Stomach (tissue), 9 donors: Measurements from ENCODE around the gene MPST. TPM values are rescaled to one million over a fixed set of nuclear protein-coding genes. Genes with fewer than 3 reads are reported as not detected.

ENCODE experiments used
- DNase-seq, 2 donors: peaks; one replicate each; pipeline versions ENCODE4 v3.0.0 to v3.0.0-alpha.2; 2013 to 2019
- H3K27ac ChIP-seq, 5 donors: fragments of 200-600 bp in 4 of 5; sonication (generic) in 4 of 5; one replicate each; pipeline ENCODE4 v1.5.1; 2013 to 2019; ENCODE audit warnings: mild to moderate bottlenecking in 1 of 5, moderate library complexity in 1 of 5
- H3K27me3 ChIP-seq, 3 donors: fragments of 200-600 bp; sonication (generic); one replicate each; pipeline ENCODE4 v1.5.1; 2017 to 2019; ENCODE audit warnings: mixed run types in 1 of 3
- H3K36me3 ChIP-seq, 4 donors: fragments of 200-600 bp; sonication (generic); 1 replicate in 3 of 4; 2 replicates in 1 of 4; pipeline ENCODE4 v1.5.1; 2016 to 2019
- H3K4me1 ChIP-seq, 4 donors: fragments of 200-600 bp; sonication (generic); one replicate each; pipeline ENCODE4 v1.5.1; 2016 to 2019
- H3K4me3 ChIP-seq, 4 donors: fragments of 200-600 bp; sonication (generic) in 3 of 4; one replicate each; pipeline ENCODE4 v1.5.1; 2016 to 2019; ENCODE audit warnings: mild to moderate bottlenecking in 1 of 4
- H3K9me3 ChIP-seq, 4 donors: fragments of 200-600 bp; sonication (generic); one replicate each; pipeline ENCODE4 v1.5.1; 2016 to 2019
- CTCF ChIP-seq, 7 experiments: fragments of 450-650 bp in 4 of 7; fragments of 200-600 bp in 3 of 7; sonication (generic) in 3 of 7; IDR thresholded peaks; one replicate each; pipeline ENCODE4 v1.5.1; 2016 to 2019; ENCODE audit warnings: antibody characterized with exemption in 7 of 7, control low read depth in 2 of 7, mild to moderate bottlenecking in 1 of 7
- EP300 ChIP-seq: sonication (generic); formaldehyde crosslinking; IDR thresholded peaks from one replicate; pipeline ENCODE4 v1.6.1; 2017; ENCODE audit warnings: antibody characterized with exemption
- POLR2A ChIP-seq, 4 donors: fragments of 450-650 bp; IDR thresholded peaks; one replicate each; pipeline ENCODE4 v1.6.1; 2016; ENCODE audit warnings: antibody characterized with exemption in 4 of 4, control low read depth in 2 of 4, mild to moderate bottlenecking in 1 of 4, moderate library complexity in 1 of 4
- POLR2AphosphoS5 ChIP-seq, 3 donors: sonication (generic); formaldehyde crosslinking; IDR thresholded peaks; one replicate each; pipeline ENCODE4 v1.6.1; 2016; ENCODE audit warnings: antibody characterized with exemption in 3 of 3
- WGBS, 5 donors: extraction: QIAGEN DNeasy Blood & Tissue Kit in 3 of 5; methylation state at CpG; one replicate each; pipeline versions ENCODE4 v1.1.5 to v1.1.7; 2013 to 2018; 5-methylcytosine and 5-hydroxymethylcytosine counted together
- intact Hi-C: fragments of 100-400 bp; cut with DNase I; formaldehyde crosslinking; loops from one replicate; pipeline ENCODE4 v1.15.1; 2023; ENCODE audit warnings: low total_unique reads
- polyA plus RNA-seq, 3 donors: library from polyadenylated mRNA; stranded (reverse); fragments of 200-250 nt; gene quantifications; one replicate each; pipeline ENCODE4 v1.2.3, GENCODE V29; 2013
- total RNA-seq, 5 donors: library from RNA; depleted of rRNA; stranded (reverse); fragments of >200 nt; gene quantifications; one replicate each; pipeline versions ENCODE4 v1.1.0 to v1.2.3, GENCODE V29; 2014 to 2016
- donor health status: healthy with polysubstance abuse.
- donor health status: Bipolar disorder and iron deficiency.
- donor health status: healthy.

The MPST gene
- total and polyA plus RNA-seq, 8 donors: 48.3 to 1,943 (median 154) TPM

GRCh38 chr22:37064553-37064952 lies 45.0 kb downstream of the MPST start:
- DNase-seq: no peak
- Histone ChIP-seq H3K4me3 (no peak overlapping the region), H3K9me3 (no peaks in the 10 kb centered on the region), H3K36me3 (peaks cover 0 to 30% (median 24%) of the 10 kb centered on the region in 4 donors), H3K27ac (no peak overlapping the region), H3K4me1 (peaks cover 0 to 6% (median 3%) of the 10 kb centered on the region in 4 donors), H3K27me3 (peaks cover 7 to 46% (median 21%) of the 10 kb centered on the region in 3 donors)
- intact Hi-C loops: no loop called here
- WGBS, 5 donors: 86 to 93% (median 91%) methylated on average over 11 of the region's 11 CpGs
- TF ChIP-seq EP300 (no peak), POLR2A (IDR thresholded peaks at IDR 0.05) (no peak), POLR2AphosphoS5 (IDR thresholded peaks at IDR 0.05) (no peak), CTCF (IDR thresholded peaks at IDR 0.05) (no peak)

GRCh38 chr22:37065180-37065579 lies 45.6 kb downstream of the MPST start:
- H3K9me3 ChIP-seq: no peaks in the 10 kb centered on the region
- peak in 1 of 2 donors; percentile 75 for DNase-seq
- intact Hi-C loops: no loop called here
- H3K4me3 ChIP-seq: no peak overlapping the region
- H3K4me1 ChIP-seq: peaks cover 0 to 6% (median 3%) of the 10 kb centered on the region in 4 donors
- H3K27me3 ChIP-seq: peaks cover 8 to 52% (median 28%) of the 10 kb centered on the region in 3 donors
- WGBS, 5 donors: 42 to 88% (median 51%) methylated on average over 1 to 3 of the region's 3 CpGs
- no peak overlapping the region for H3K27ac ChIP-seq
- H3K36me3 ChIP-seq: peaks cover 0 to 24% (median 18%) of the 10 kb centered on the region in 4 donors
- no peak for TF ChIP-seq POLR2AphosphoS5 (IDR thresholded peaks at IDR 0.05)
- TF ChIP-seq CTCF (IDR thresholded peaks at IDR 0.05): no peak
- TF ChIP-seq EP300: no peak

- TF ChIP-seq EP300 (no peak), POLR2A (IDR thresholded peaks at IDR 0.05) (no peak), CTCF (IDR thresholded peaks at IDR 0.05) (no peak), POLR2AphosphoS5 (IDR thresholded peaks at IDR 0.05) (no peak)
- intact Hi-C loops: no loop called here
- Histone ChIP-seq H3K9me3 (no peaks in the 10 kb centered on the region), H3K27me3 (peaks cover 8 to 60% (median 35%) of the 10 kb centered on the region in 3 donors), H3K4me1 (peaks cover 0 to 6% (median 3%) of the 10 kb centered on the region in 4 donors), H3K27ac (no peak overlapping the region), H3K36me3 (peaks cover 0 to 16% (median 10%) of the 10 kb centered on the region in 4 donors), H3K4me3 (no peak overlapping the region)
- DNase-seq: no peak
- WGBS, 5 donors: 86 to 90% (median 89%) methylated on average over 7 to 9 of the region's 9 CpGs
Observed at GRCh38 chr22:37065961-37066360, 46.4 kb downstream of the MPST start.

GRCh38 chr22:37067428-37067827 lies 47.9 kb downstream of the MPST start:
- no peak overlapping the region for H3K27ac ChIP-seq

More at GRCh38 chr22:37067428-37067827, 47.9 kb downstream of the MPST start:
- TF ChIP-seq EP300 (no peak), CTCF (IDR thresholded peaks at IDR 0.05) (no peak), POLR2AphosphoS5 (IDR thresholded peaks at IDR 0.05) (no peak), POLR2A (IDR thresholded peaks at IDR 0.05) (no peak)
- no peaks in the 10 kb centered on the region for H3K9me3 ChIP-seq
- intact Hi-C loops: no loop called here
- no peak overlapping the region for H3K4me3 ChIP-seq
- DNase-seq: no peak
- peaks cover 8 to 67% (median 35%) of the 10 kb centered on the region in 3 donors for H3K27me3 ChIP-seq
- peaks cover 0 to 6% (median 3%) of the 10 kb centered on the region in 4 donors for H3K4me1 ChIP-seq
- H3K36me3 ChIP-seq: peaks cover 0 to 3% (median 1%) of the 10 kb centered on the region in 4 donors
- 80 to 88% (median 85%) methylated on average over 10 of the region's 10 CpGs for WGBS, 5 donors
